GM19463 (cell line): Measurements from ENCODE around the gene PLD1.

Source experiments
- ATAC-seq: cut with Tn5 transposase; IDR thresholded peaks from one replicate; pipeline ENCODE4 v1.9.1; 2021; ENCODE audit warnings: mild to moderate bottlenecking, moderate library complexity; ENCODE audit not compliant: unreplicated experiment

The PLD1 gene

GRCh38 chr3:171772427-171773056 is 37.7 kb downstream of the PLD1 start:
- no peak for ATAC-seq

- peak; percentile 76 for ATAC-seq
Measured at GRCh38 chr3:171770689-171771620, 39.3 kb downstream of the PLD1 start.

- no peak for ATAC-seq
Measured at GRCh38 chr3:171769461-171769860, 40.8 kb downstream of the PLD1 start.

- ATAC-seq = no peak
Measured at GRCh38 chr3:171768986-171769385, 41.3 kb downstream of the PLD1 start.

- no peak for ATAC-seq
Measured at GRCh38 chr3:171768281-171768900, 41.9 kb downstream of the PLD1 start.

GRCh38 chr3:171765511-171765887 is 44.8 kb downstream of the PLD1 start:
- ATAC-seq = no peak

GRCh38 chr3:171763392-171763791 is 46.9 kb downstream of the PLD1 start:
- ATAC-seq = no peak

- no peak for ATAC-seq
Measured at GRCh38 chr3:171760477-171760876, 49.8 kb downstream of the PLD1 start.

GRCh38 chr3:171758109-171758508 is 52.2 kb downstream of the PLD1 start:
- no peak for ATAC-seq

- no peak for ATAC-seq
Measured at GRCh38 chr3:171757361-171758034, 52.8 kb downstream of the PLD1 start.

GRCh38 chr3:171755656-171756055 is 54.6 kb downstream of the PLD1 start:
- ATAC-seq = no peak

GRCh38 chr3:171755015-171755589 is 55.2 kb downstream of the PLD1 start:
- peak; percentile 47 for ATAC-seq

- no peak for ATAC-seq
Measured at GRCh38 chr3:171753665-171754408, 56.4 kb downstream of the PLD1 start.

GRCh38 chr3:171753025-171753472 is 57.2 kb downstream of the PLD1 start:
- ATAC-seq = no peak

GRCh38 chr3:171752329-171752728 is 58.0 kb downstream of the PLD1 start:
- no peak for ATAC-seq

GRCh38 chr3:171749124-171749523 is 61.2 kb downstream of the PLD1 start:
- ATAC-seq = no peak

GRCh38 chr3:171748064-171748924 is 62.0 kb downstream of the PLD1 start:
- no peak for ATAC-seq

- ATAC-seq = no peak
Measured at GRCh38 chr3:171747223-171747920, 62.9 kb downstream of the PLD1 start.
